ENCODE results near the gene ADM2. TPM values are rescaled to one million over a fixed set of nuclear protein-coding genes. Genes with fewer than 3 reads are reported as not detected.
A peak's percentile ranks its signal among the peaks of the same experiment; 100 is the strongest.

Gene ADM2
- total and polyA plus RNA-seq, 2 of the 13 experiments (the other 11 are each of a cell fraction or from before 2014, with no cell fraction given) = 1.2 to 3.0 TPM

- TF ChIP-seq, protein P1, sequence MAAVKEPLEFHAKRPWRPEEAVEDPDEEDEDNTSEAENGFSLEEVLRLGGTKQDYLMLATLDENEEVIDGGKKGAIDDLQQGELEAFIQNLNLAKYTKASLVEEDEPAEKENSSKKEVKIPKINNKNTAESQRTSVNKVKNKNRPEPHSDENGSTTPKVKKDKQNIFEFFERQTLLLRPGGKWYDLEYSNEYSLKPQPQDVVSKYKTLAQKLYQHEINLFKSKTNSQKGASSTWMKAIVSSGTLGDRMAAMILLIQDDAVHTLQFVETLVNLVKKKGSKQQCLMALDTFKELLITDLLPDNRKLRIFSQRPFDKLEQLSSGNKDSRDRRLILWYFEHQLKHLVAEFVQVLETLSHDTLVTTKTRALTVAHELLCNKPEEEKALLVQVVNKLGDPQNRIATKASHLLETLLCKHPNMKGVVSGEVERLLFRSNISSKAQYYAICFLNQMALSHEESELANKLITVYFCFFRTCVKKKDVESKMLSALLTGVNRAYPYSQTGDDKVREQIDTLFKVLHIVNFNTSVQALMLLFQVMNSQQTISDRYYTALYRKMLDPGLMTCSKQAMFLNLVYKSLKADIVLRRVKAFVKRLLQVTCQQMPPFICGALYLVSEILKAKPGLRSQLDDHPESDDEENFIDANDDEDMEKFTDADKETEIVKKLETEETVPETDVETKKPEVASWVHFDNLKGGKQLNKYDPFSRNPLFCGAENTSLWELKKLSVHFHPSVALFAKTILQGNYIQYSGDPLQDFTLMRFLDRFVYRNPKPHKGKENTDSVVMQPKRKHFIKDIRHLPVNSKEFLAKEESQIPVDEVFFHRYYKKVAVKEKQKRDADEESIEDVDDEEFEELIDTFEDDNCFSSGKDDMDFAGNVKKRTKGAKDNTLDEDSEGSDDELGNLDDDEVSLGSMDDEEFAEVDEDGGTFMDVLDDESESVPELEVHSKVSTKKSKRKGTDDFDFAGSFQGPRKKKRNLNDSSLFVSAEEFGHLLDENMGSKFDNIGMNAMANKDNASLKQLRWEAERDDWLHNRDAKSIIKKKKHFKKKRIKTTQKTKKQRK (IDR thresholded peaks at IDR 0.05; ENCODE audit: low read length) = no peak
- TF ChIP-seq MEF2D (CRISPR knock-in tag; IDR thresholded peaks at IDR 0.05) = 0 out of 2 replicates have a peak, but pooled peaks have one; percentile 10
- TF ChIP-seq ELF1 (CRISPR knock-in tag; IDR thresholded peaks at IDR 0.05) = no peak
- TF ChIP-seq DR1 (CRISPR knock-in tag; IDR thresholded peaks at IDR 0.05) = no peak
- no peak for TF ChIP-seq MATR3 (CRISPR knock-in tag; IDR thresholded peaks at IDR 0.05)
- no peak for TF ChIP-seq SUZ12 (IDR thresholded peaks at IDR 0.05; ENCODE audit: low read depth, low read length)
- TF ChIP-seq ZFP41 (CRISPR knock-in tag; IDR thresholded peaks at IDR 0.05; ENCODE audit: borderline replicate concordance) = no peak
- TF ChIP-seq MED1 (CRISPR knock-in tag; IDR thresholded peaks at IDR 0.05) = no peak
- TF ChIP-seq CAMTA2 (CRISPR knock-in tag; IDR thresholded peaks at IDR 0.05; ENCODE audit: borderline replicate concordance) = no peak
- TF ChIP-seq, protein P2, sequence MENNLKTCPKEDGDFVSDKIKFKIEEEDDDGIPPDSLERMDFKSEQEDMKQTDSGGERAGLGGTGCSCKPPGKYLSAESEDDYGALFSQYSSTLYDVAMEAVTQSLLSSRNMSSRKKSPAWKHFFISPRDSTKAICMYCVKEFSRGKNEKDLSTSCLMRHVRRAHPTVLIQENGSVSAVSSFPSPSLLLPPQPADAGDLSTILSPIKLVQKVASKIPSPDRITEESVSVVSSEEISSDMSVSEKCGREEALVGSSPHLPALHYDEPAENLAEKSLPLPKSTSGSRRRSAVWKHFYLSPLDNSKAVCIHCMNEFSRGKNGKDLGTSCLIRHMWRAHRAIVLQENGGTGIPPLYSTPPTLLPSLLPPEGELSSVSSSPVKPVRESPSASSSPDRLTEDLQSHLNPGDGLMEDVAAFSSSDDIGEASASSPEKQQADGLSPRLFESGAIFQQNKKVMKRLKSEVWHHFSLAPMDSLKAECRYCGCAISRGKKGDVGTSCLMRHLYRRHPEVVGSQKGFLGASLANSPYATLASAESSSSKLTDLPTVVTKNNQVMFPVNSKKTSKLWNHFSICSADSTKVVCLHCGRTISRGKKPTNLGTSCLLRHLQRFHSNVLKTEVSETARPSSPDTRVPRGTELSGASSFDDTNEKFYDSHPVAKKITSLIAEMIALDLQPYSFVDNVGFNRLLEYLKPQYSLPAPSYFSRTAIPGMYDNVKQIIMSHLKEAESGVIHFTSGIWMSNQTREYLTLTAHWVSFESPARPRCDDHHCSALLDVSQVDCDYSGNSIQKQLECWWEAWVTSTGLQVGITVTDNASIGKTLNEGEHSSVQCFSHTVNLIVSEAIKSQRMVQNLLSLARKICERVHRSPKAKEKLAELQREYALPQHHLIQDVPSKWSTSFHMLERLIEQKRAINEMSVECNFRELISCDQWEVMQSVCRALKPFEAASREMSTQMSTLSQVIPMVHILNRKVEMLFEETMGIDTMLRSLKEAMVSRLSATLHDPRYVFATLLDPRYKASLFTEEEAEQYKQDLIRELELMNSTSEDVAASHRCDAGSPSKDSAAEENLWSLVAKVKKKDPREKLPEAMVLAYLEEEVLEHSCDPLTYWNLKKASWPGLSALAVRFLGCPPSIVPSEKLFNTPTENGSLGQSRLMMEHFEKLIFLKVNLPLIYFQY (CRISPR knock-in tag; IDR thresholded peaks at IDR 0.05; ENCODE audit: borderline replicate concordance) = no peak
- no peak for TF ChIP-seq MAZ (IDR thresholded peaks at IDR 0.05; ENCODE audit: borderline replicate concordance, low read depth, low read length)
- no peak for TF ChIP-seq MAZ (CRISPR knock-in tag; IDR thresholded peaks at IDR 0.05; ENCODE audit: low read depth)
- TF ChIP-seq, protein P3, sequence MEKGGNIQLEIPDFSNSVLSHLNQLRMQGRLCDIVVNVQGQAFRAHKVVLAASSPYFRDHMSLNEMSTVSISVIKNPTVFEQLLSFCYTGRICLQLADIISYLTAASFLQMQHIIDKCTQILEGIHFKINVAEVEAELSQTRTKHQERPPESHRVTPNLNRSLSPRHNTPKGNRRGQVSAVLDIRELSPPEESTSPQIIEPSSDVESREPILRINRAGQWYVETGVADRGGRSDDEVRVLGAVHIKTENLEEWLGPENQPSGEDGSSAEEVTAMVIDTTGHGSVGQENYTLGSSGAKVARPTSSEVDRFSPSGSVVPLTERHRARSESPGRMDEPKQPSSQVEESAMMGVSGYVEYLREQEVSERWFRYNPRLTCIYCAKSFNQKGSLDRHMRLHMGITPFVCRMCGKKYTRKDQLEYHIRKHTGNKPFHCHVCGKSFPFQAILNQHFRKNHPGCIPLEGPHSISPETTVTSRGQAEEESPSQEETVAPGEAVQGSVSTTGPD (CRISPR knock-in tag; IDR thresholded peaks at IDR 0.05) = no peak
- TF ChIP-seq FIP1L1 (IDR thresholded peaks at IDR 0.05; ENCODE audit: borderline replicate concordance, insufficient read depth, low read depth, low read length) = no peak
- 0 out of 2 replicates have a peak, but pooled peaks have one; percentile 7 for TF ChIP-seq ZMAT3 (CRISPR knock-in tag; conservative IDR thresholded peaks at IDR 0.05)
- TF ChIP-seq STAT5B (CRISPR knock-in tag; IDR thresholded peaks at IDR 0.05) = no peak
- no peak for TF ChIP-seq RBM39 (IDR thresholded peaks at IDR 0.05; ENCODE audit: low read depth, low read length, poor library complexity, severe bottlenecking)
- no peak for TF ChIP-seq SETDB1 (CRISPR knock-in tag; IDR thresholded peaks at IDR 0.05; ENCODE audit: borderline replicate concordance)
- peak; percentile 28 for TF ChIP-seq SRSF1 (optimal IDR thresholded peaks at IDR 0.05; ENCODE audit: low read depth, low read length)
- TF ChIP-seq, protein P4, sequence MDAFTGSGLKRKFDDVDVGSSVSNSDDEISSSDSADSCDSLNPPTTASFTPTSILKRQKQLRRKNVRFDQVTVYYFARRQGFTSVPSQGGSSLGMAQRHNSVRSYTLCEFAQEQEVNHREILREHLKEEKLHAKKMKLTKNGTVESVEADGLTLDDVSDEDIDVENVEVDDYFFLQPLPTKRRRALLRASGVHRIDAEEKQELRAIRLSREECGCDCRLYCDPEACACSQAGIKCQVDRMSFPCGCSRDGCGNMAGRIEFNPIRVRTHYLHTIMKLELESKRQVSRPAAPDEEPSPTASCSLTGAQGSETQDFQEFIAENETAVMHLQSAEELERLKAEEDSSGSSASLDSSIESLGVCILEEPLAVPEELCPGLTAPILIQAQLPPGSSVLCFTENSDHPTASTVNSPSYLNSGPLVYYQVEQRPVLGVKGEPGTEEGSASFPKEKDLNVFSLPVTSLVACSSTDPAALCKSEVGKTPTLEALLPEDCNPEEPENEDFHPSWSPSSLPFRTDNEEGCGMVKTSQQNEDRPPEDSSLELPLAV (CRISPR knock-in tag; conservative IDR thresholded peaks at IDR 0.05; ENCODE audit: low read depth) = no peak
- 0 out of 2 replicates have a peak, but pooled peaks have one; percentile 14 for TF ChIP-seq ZNF790 (CRISPR knock-in tag; IDR thresholded peaks at IDR 0.05; ENCODE audit: borderline replicate concordance)
Measured at GRCh38 chr22:50524676-50525103, 43.3 kb downstream of the ADM2 start (continued).

All from HepG2 (cell line).